SJCRH30 (cell line): Measurements from ENCODE around the gene PSENEN. TPM values are rescaled to one million over a fixed set of nuclear protein-coding genes. Genes with fewer than 3 reads are reported as not detected.
"Not testable (repeated sequence)": the region's sequence is repeated elsewhere in the genome, so short reads cannot be mapped to it uniquely, and the experiment has no call there.

Source experiments
- DNase-seq, 2 experiments: peaks; one replicate each; pipeline ENCODE4 v3.0.0-alpha.2; 2015 to 2020
- H3K27ac ChIP-seq: fragments of 250-450 bp; sonication (Bioruptor Pico); 2 replicates; pipeline ENCODE4 v1.5.1; 2020; ENCODE audit warnings: mild to moderate bottlenecking, moderate library complexity
- H3K27me3 ChIP-seq: fragments of 250-450 bp; sonication (Bioruptor Pico); 2 replicates; pipeline ENCODE4 v1.5.1; 2020; ENCODE audit warnings: mild to moderate bottlenecking, moderate library complexity
- H3K36me3 ChIP-seq: fragments of 250-450 bp; sonication (Bioruptor Pico); 2 replicates; pipeline ENCODE4 v1.5.1; 2020; ENCODE audit warnings: mild to moderate bottlenecking, moderate library complexity
- H3K4me1 ChIP-seq: fragments of 250-450 bp; sonication (Bioruptor Pico); 2 replicates; pipeline ENCODE4 v1.5.1; 2020; ENCODE audit warnings: mild to moderate bottlenecking, moderate library complexity
- H3K4me3 ChIP-seq: fragments of 250-450 bp; sonication (Bioruptor Pico); 2 replicates; pipeline ENCODE4 v1.5.1; 2020; ENCODE audit warnings: mild to moderate bottlenecking, moderate library complexity
- H3K9me3 ChIP-seq: fragments of 250-450 bp; sonication (Bioruptor Pico); replicated peaks from 2 replicates; pipeline ENCODE4 v1.5.1; 2020; ENCODE audit warnings: mild to moderate bottlenecking, moderate library complexity
- total RNA-seq: library from RNA; depleted of rRNA; stranded (reverse); fragments of >200 nt; shearing (Covaris generic); gene quantifications from 2 replicates; pipeline ENCODE4 v1.2.3, GENCODE V29; 2014

PSENEN gene
- total RNA-seq, 1 experiment from 2014 or later: 37.7 TPM

- H3K9me3 ChIP-seq: no peaks in the 10 kb centered on the region
- no peak overlapping the region for H3K27ac ChIP-seq
- DNase-seq: no peak
- H3K4me1 ChIP-seq: no peaks in the 10 kb centered on the region
- H3K27me3 ChIP-seq: no peaks in the 10 kb centered on the region
- H3K36me3 ChIP-seq: no peaks in the 10 kb centered on the region; the same call in 1 of the 2 replicates
- H3K4me3 ChIP-seq: no peak overlapping the region
Measured at GRCh38 chr19:35787227-35787799, 41.9 kb downstream of the PSENEN start.

GRCh38 chr19:35788205-35788960 is 42.9 kb downstream of the PSENEN start:
- H3K27ac ChIP-seq: no peak overlapping the region
- H3K4me3 ChIP-seq: no peak overlapping the region
- no peaks in the 10 kb centered on the region; the same call in 1 of the 2 replicates for H3K36me3 ChIP-seq
- H3K4me1 ChIP-seq: no peaks in the 10 kb centered on the region
- no peaks in the 10 kb centered on the region for H3K27me3 ChIP-seq
- no peaks in the 10 kb centered on the region for H3K9me3 ChIP-seq
- DNase-seq: no peak

- no peak overlapping the region for H3K27ac ChIP-seq
Measured at GRCh38 chr19:35789195-35789977, 43.9 kb downstream of the PSENEN start.

DNA sequence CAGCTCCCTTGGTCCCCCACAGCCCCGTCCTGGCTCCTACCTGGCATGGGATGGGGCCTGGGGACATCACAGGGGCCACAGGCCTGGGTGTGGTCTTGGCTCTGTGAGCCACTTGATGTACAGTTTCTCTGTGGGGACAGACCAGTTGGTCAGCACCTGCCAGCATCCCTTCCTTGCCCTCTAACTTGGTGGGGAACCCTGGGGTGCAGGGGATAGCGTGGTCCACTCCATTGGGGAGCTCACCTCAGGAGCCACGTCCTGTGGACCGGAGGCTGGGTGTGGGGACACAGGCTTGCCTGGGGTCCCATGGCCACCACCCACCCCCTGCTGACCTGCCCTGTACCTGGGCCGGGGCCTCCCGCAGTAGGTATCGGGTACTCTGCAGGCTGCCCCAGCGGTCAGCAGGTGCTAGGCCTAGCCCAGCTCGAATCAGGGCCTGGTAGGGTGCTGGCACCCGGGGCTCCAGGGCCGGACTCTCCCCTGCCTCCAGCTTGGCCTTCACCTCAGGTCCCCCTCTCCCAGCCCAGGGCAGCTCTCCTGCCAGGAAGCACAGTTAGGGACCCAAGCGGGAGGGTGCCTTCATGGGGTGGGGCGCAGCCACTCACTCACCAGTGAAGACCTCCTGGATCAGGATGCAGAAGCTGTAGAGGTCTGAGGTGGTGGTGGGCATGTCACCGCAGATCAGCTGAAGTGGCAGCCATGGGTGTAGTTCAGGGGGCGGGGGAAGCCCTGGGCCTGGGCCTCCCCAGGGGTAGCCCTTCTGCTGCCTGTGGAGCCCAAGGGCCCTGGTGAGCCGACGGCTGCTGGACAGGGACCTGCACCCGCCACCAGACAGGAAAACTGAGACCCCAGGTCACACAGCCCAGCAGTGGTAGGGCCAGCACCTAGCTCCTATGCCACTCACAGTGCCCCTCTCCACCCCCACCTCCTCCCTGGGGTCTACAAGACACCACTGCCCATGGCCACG is 44.8 kb downstream of the PSENEN start:
- no peak for DNase-seq
- H3K4me3 ChIP-seq: no peak overlapping the region
- H3K27ac ChIP-seq: no peak overlapping the region
- no peaks in the 10 kb centered on the region for H3K27me3 ChIP-seq
- H3K9me3 ChIP-seq: no peaks in the 10 kb centered on the region
- H3K36me3 ChIP-seq: no peaks in the 10 kb centered on the region; the same call in 1 of the 2 replicates
- H3K4me1 ChIP-seq: no peaks in the 10 kb centered on the region

More at GRCh38 chr19:35789195-35789977, 43.9 kb downstream of the PSENEN start:
- Histone ChIP-seq H3K4me1 (no peaks in the 10 kb centered on the region), H3K4me3 (no peak overlapping the region), H3K27me3 (no peaks in the 10 kb centered on the region), H3K9me3 (no peaks in the 10 kb centered on the region), H3K36me3 (no peaks in the 10 kb centered on the region; the same call in 1 of the 2 replicates)
- no peak for DNase-seq

DNA sequence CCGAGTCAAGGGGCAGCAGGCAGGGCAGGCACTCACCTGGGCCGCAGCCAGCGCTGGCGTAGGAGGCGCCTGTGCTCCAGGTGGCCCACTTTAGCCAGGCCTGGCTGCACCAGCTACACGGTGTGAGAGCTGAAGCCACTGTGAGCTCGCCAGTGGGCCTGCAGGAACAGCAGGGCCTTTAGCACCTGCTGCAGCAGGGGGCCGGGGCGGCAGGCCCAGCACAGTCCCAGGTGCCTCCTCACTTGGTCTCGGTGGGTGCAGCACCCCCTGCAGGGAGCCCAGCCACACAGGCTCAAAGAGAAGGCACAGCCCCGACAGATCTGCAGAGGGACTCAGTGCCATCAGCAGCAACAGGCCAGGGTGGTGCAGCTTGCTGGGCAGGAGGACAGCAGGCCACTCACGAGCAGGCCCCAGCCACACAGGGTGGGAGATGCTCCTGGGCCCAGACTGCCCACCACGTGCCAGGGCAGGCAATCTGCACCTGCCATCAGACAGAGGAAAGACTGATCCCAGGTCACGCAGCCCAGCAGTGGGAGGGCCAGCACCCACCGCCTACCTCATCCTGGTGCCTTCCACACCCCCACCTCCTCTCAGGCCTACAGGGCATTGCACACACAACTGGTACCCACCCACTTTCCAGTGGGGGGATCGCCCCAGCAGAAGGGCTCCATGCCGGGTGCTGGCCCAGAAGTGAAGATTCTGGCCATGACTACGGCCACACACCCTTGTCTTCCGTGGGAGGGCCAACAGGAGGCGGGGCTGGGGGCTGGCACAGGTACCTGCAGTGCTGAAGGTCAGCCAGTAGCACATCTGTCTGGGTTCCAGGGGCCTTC is 45.7 kb downstream of the PSENEN start:
- peak in 1 of 2 experiments; percentile 38 for DNase-seq

GRCh38 chr19:35791814-35792279 is 46.4 kb downstream of the PSENEN start:
- no peak overlapping the region for H3K4me3 ChIP-seq

More for the DNA sequence above, 45.7 kb downstream of the PSENEN start:
- H3K4me3 ChIP-seq: no peak overlapping the region
- no peaks in the 10 kb centered on the region for H3K4me1 ChIP-seq
- no peaks in the 10 kb centered on the region for H3K27me3 ChIP-seq
- no peaks in the 10 kb centered on the region for H3K36me3 ChIP-seq
- no peak overlapping the region for H3K27ac ChIP-seq
- no peaks in the 10 kb centered on the region for H3K9me3 ChIP-seq

GRCh38 chr19:35792312-35792711 is 46.9 kb downstream of the PSENEN start:
- Histone ChIP-seq H3K27ac (no peak overlapping the region), H3K27me3 (no peaks in the 10 kb centered on the region), H3K9me3 (no peaks in the 10 kb centered on the region), H3K36me3 (no peaks in the 10 kb centered on the region), H3K4me1 (no peaks in the 10 kb centered on the region), H3K4me3 (no peak overlapping the region)
- DNase-seq: no peak

More at GRCh38 chr19:35791814-35792279, 46.4 kb downstream of the PSENEN start:
- Histone ChIP-seq H3K9me3 (no peaks in the 10 kb centered on the region), H3K27ac (no peak overlapping the region), H3K4me1 (no peaks in the 10 kb centered on the region), H3K27me3 (no peaks in the 10 kb centered on the region), H3K36me3 (no peaks in the 10 kb centered on the region)
- DNase-seq: no peak

DNA sequence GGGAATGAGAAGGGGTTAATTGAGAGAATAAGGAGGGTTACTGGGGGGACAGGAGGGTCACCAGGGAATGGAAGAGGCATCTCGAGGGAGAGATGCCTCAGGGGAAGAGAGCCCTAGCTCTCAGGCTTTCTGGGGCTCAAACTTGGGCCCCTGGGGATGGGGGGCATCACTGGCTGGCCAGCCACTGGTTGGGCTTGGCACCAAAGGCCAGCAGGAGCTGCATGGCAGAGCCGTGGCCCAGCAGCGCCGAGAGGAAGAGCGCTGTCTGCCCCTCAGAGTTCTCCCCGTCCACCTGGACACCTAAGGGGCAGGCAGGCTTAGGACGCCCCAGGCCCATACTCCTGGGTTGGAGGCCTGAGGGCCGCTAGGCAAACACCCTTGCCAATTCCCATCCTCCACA is 47.4 kb downstream of the PSENEN start:
- H3K36me3 ChIP-seq: no peaks in the 10 kb centered on the region
- DNase-seq: no peak
- H3K27me3 ChIP-seq: no peaks in the 10 kb centered on the region
- no peak overlapping the region for H3K27ac ChIP-seq
- no peaks in the 10 kb centered on the region for H3K9me3 ChIP-seq
- H3K4me3 ChIP-seq: no peak overlapping the region
- no peaks in the 10 kb centered on the region for H3K4me1 ChIP-seq

DNA sequence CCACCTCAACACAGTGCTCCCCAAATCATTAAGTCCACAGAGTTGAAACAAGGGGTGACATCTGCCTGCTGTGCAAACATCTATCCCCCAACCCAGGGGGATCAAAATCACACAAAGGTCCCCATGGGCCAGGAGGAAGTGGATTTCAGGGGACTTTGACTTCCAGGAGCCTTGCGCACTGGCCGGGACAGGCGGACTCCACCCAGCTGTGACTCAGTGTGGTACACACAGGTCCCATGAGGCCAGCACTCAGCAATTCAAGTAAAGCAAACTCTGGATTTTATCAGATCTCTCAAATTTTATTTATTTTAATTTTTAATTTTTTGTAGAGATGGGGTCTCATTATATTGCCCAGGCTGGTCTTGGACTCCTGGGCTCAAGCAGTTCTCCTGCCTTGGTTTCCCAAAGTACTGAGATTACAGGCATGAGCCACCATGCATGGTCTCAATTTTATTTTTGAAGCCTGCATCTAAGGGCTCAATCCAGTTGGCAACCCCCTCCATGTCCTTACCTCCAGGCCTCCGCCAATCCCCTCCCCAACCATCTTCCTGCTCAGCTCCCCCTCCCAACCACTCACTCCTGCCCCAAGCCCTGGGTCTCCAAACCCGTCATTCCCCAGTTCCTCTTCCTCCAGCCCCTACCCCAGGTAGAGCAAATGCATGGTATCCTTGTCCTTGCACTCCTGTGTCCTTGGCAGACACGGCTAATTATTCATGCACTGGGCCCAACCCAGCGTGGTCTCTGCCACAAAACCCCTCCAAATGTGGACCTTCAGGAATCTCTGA is 48.1 kb downstream of the PSENEN start:
- Histone ChIP-seq H3K36me3 (no peaks in the 10 kb centered on the region), H3K27ac (no peak overlapping the region), H3K4me1 (no peaks in the 10 kb centered on the region), H3K27me3 (no peaks in the 10 kb centered on the region), H3K9me3 (no peaks in the 10 kb centered on the region), H3K4me3 (no peak overlapping the region)
- no peak for DNase-seq

GRCh38 chr19:35795564-35795963 is 50.1 kb downstream of the PSENEN start:
- not testable (repeated sequence) for H3K9me3 ChIP-seq

More at GRCh38 chr19:35795564-35795963, 50.1 kb downstream of the PSENEN start:
- H3K36me3 ChIP-seq, H3K4me1 ChIP-seq, H3K27ac ChIP-seq, H3K27me3 ChIP-seq, DNase-seq, H3K4me3 ChIP-seq: not testable (repeated sequence)
